Measurements from ENCODE around the gene BAZ1B.

- no peak for TF ChIP-seq CTCF (IDR thresholded peaks at IDR 0.05; ENCODE audit: low read length)
- no peak for TF ChIP-seq EZH2 (IDR thresholded peaks at IDR 0.05; ENCODE audit: borderline replicate concordance, low read length)
These were observed 10.1 kb upstream of the BAZ1B start for GRCh38 chr7:73532224-73532623.

Measured in OCI-LY1 (cell line).